HepG2 (cell line): ENCODE measurements around the gene FAH. TPM values are rescaled to one million over a fixed set of nuclear protein-coding genes. Genes with fewer than 3 reads are reported as not detected.

ENCODE experiments used
- ATAC-seq: fragments of 200-7000 bp; cut with Tn5 transposase; 3 replicates; pipeline ENCODE4 v1.9.1; 2020; ENCODE audit warnings: mild to moderate bottlenecking, moderate library complexity
- BruUV-seq: library from RNA; stranded (reverse); fragments of 400-500 nt; replicated peaks from 2 replicates; lab custom pipeline; 2021; lab: Mats Ljungman, UMichigan
- CTCF ChIA-PET: fragments of 300-600 bp; formaldehyde crosslinking; extraction: SDS; loops from one replicate; lab custom pipeline; 2021; ENCODE audit warnings: low total read pairs, inconsistent platforms, low intra/inter-chr PET ratio; lab: Yijun Ruan, JAX
- POLR2A ChIA-PET: fragments of 350-600 bp; sonication (Branson Sonifier 250); formaldehyde crosslinking; loops from one replicate; lab custom pipeline; 2020; ENCODE audit warnings: antibody characterized with exemption, inconsistent platforms; lab: Yijun Ruan, JAX
- DNase-seq: peaks from one replicate; pipeline ENCODE4 v3.0.0-alpha.2; 2015; ENCODE audit warnings: low spot score
- FAIRE-seq: peaks from 3 replicates; lab custom pipeline; 2011; peaks lifted over from hg19 to GRCh38; lab: Jason Lieb, UNC
- H2AFZ ChIP-seq: one replicate; pipeline ENCODE4 v1.6.1; 2011; ENCODE audit warnings: low read length, inconsistent platforms
- H3K27ac ChIP-seq: fragments of 300-600 bp; 3 replicates; pipeline ENCODE4 v1.8.0; 2011; ENCODE audit warnings: mixed run types, mild to moderate bottlenecking, mixed read lengths, low read length, inconsistent platforms; ENCODE audit not compliant: insufficient read depth; ENCODE audit errors: extremely low read length
- H3K27me3 ChIP-seq, 2 experiments: fragments of 200-600 bp in 1 of 2; 2 replicates in 1 of 2; 3 replicates in 1 of 2; pipeline versions ENCODE4 v1.6.0 to v1.8.0; 2011; ENCODE audit warnings: low read length in 2 of 2, mild to moderate bottlenecking in 2 of 2, moderate library complexity in 2 of 2, inconsistent platforms in 1 of 2; ENCODE audit not compliant: insufficient read depth in 2 of 2, control insufficient read depth in 1 of 2
- H3K36me3 ChIP-seq, 2 experiments: fragments of 200-600 bp in 1 of 2; replicated peaks in 1 of 2; 2 replicates in 1 of 2; 3 replicates in 1 of 2; pipeline versions ENCODE4 v1.5.1 to v1.8.0; 2011; ENCODE audit warnings: low read length in 2 of 2, inconsistent platforms in 1 of 2; ENCODE audit not compliant: insufficient read depth in 2 of 2, control insufficient read depth in 1 of 2
- H3K4me1 ChIP-seq: 2 replicates; pipeline ENCODE4 v1.5.1; 2012; ENCODE audit warnings: low read length, inconsistent platforms; ENCODE audit not compliant: insufficient read depth
- H3K4me2 ChIP-seq: 2 replicates; pipeline ENCODE4 v1.6.0; 2011; ENCODE audit warnings: low read depth, low read length, inconsistent platforms
- H3K4me3 ChIP-seq, 3 experiments: fragments of 200-600 bp in 1 of 3; sonication (generic), shearing (Covaris generic) in 1 of 3; replicated peaks in 1 of 3; 2 replicates each; pipeline ENCODE4 v1.5.1; 2011 to 2016; ENCODE audit warnings: low read length in 3 of 3, inconsistent platforms in 2 of 3, low read depth in 2 of 3, mild to moderate bottlenecking in 2 of 3, control low read depth in 1 of 3, mixed read lengths in 1 of 3; ENCODE audit not compliant: insufficient read depth in 1 of 3
- H3K79me2 ChIP-seq: one replicate; pipeline ENCODE4 v1.6.1; 2011; ENCODE audit warnings: low read length, inconsistent platforms; ENCODE audit not compliant: insufficient read depth
- H3K9ac ChIP-seq: 2 replicates; pipeline ENCODE4 v1.6.0; 2011; ENCODE audit warnings: mild to moderate bottlenecking, low read depth, low read length, inconsistent platforms; ENCODE audit not compliant: insufficient read depth
- H3K9me3 ChIP-seq: 2 replicates; pipeline ENCODE4 v1.5.1; 2012; ENCODE audit warnings: mild to moderate bottlenecking, low read length
- H4K20me1 ChIP-seq: 2 replicates; pipeline ENCODE4 v1.6.0; 2011; ENCODE audit warnings: inconsistent platforms, mild to moderate bottlenecking, low read length, moderate library complexity; ENCODE audit not compliant: insufficient read depth
- GPN1 ChIP-seq: sonication (generic); formaldehyde crosslinking; IDR thresholded peaks from 2 replicates; pipeline ENCODE4 v1.5.1; 2020; ENCODE audit warnings: missing genetic modification reagents, borderline replicate concordance
- KDM1A ChIP-seq: IDR thresholded peaks from 2 replicates; pipeline ENCODE4 v1.6.1; 2016; ENCODE audit warnings: missing compliant biosample characterization
- KMT2A ChIP-seq: sonication (generic); formaldehyde crosslinking; IDR thresholded peaks from 2 replicates; pipeline ENCODE4 v1.4.0; 2020; ENCODE audit warnings: missing genetic modification reagents
- MAFK ChIP-seq, 2 experiments: IDR thresholded peaks in 1 of 2; conservative IDR thresholded peaks in 1 of 2; 2 replicates each; pipeline ENCODE4 v1.6.1; 2011; ENCODE audit warnings: improper control_type of control experiment in 2 of 2, low read length in 2 of 2
- NCOR1 ChIP-seq: fragments of 200-600 bp; sonication (generic); IDR thresholded peaks from 2 replicates; pipeline ENCODE4 v1.7.0; 2017; ENCODE audit warnings: antibody characterized with exemption, low read length, borderline replicate concordance
- POLR2AphosphoS2 ChIP-seq: IDR thresholded peaks from 2 replicates; pipeline ENCODE4 v1.6.1; 2011; ENCODE audit warnings: low read depth, low read length, improper control_type of control experiment
- RELA ChIP-seq: sonication (generic); formaldehyde crosslinking; IDR thresholded peaks from 2 replicates; pipeline ENCODE4 v1.4.0; 2020; ENCODE audit warnings: missing genetic modification reagents
- SP2 ChIP-seq: sonication (generic); formaldehyde crosslinking; IDR thresholded peaks from 2 replicates; pipeline ENCODE4 v1.5.1; 2020; ENCODE audit warnings: mild to moderate bottlenecking, missing genetic modification reagents
- TAF15 ChIP-seq: fragments of 200-400 bp; formaldehyde crosslinking; IDR thresholded peaks from one replicate; pipeline ENCODE4 v1.6.1; 2018; ENCODE audit warnings: mild to moderate bottlenecking, low read depth, low read length; ENCODE audit not compliant: poor library complexity, severe bottlenecking
- TFDP2 ChIP-seq: sonication (generic); formaldehyde crosslinking; IDR thresholded peaks from 2 replicates; pipeline ENCODE4 v1.4.0; 2020; ENCODE audit warnings: missing genetic modification reagents
- ZNF430 ChIP-seq: sonication (generic); formaldehyde crosslinking; IDR thresholded peaks from 2 replicates; pipeline ENCODE4 v1.9.0; 2021; ENCODE audit warnings: mild to moderate bottlenecking, missing genetic modification reagents
- ZNF451 ChIP-seq: sonication (generic); formaldehyde crosslinking; IDR thresholded peaks from 2 replicates; pipeline ENCODE4 v1.5.0; 2020; ENCODE audit warnings: mild to moderate bottlenecking, missing genetic modification reagents
- ZNF503 ChIP-seq: sonication (generic); formaldehyde crosslinking; IDR thresholded peaks from 2 replicates; pipeline ENCODE4 v1.4.0; 2020; ENCODE audit warnings: missing genetic modification reagents
- ZNF605 ChIP-seq: sonication (generic); formaldehyde crosslinking; IDR thresholded peaks from 2 replicates; pipeline ENCODE4 v1.8.0; 2022; ENCODE audit warnings: mild to moderate bottlenecking, missing genetic modification reagents
- ZNF746 ChIP-seq: sonication (generic); formaldehyde crosslinking; IDR thresholded peaks from 2 replicates; pipeline ENCODE4 v1.8.0; 2022; ENCODE audit warnings: mild to moderate bottlenecking, missing genetic modification reagents
- ZSCAN29 ChIP-seq: sonication (generic); formaldehyde crosslinking; conservative IDR thresholded peaks from 2 replicates; pipeline ENCODE4 v1.4.0; 2020; ENCODE audit warnings: mild to moderate bottlenecking, missing genetic modification reagents
- WGBS: methylation state at CpG from one replicate; pipeline ENCODE4 v1.1.6; 2017; ENCODE audit warnings: low lambda C conversion rate; 5-methylcytosine and 5-hydroxymethylcytosine counted together
- in situ Hi-C: cut with HindIII; loops from 2 replicates; pipeline ENCODE4 v1.10.0; 2017; ENCODE audit warnings: low pct_unique_long_range_greater_than_20kb; ENCODE audit not compliant: extremely low pct_ligation_motif_present
- intact Hi-C: fragments of 100-400 bp; cut with micrococcal nuclease; formaldehyde crosslinking; loops from one replicate; pipeline ENCODE4 v1.10.0; 2022; ENCODE audit not compliant: unreplicated experiment
- polyA plus RNA-seq, 8 experiments: library from polyadenylated mRNA; depleted of rRNA in 3 of 8; stranded (reverse) in 7 of 8; unstranded in 1 of 8; fragments of >200 nt; fragmentation: Illumina TruSeq in 4 of 8; extraction: Trizol in 4 of 8; gene quantifications; 2 replicates each; pipeline versions ENCODE4 v1.2.1 to v1.2.3, GENCODE V29; 2011 to 2016; ENCODE audit warnings: low read depth in 4 of 8, missing spikeins in 1 of 8, mixed read lengths in 1 of 8; ENCODE audit not compliant: insufficient read depth in 1 of 8
- total RNA-seq, 5 experiments: library from RNA; depleted of rRNA; stranded (reverse); fragments of >200 nt; fragmentation: Illumina TruSeq; extraction: Trizol; gene quantifications; 2 replicates each; pipeline ENCODE4 v1.2.3, GENCODE V29; 2016; ENCODE audit warnings: low read depth in 1 of 5

FAH gene
- total and polyA plus RNA-seq, 2 of the 13 experiments (the other 11 are each of a cell fraction or from before 2014, with no cell fraction given): 36.6 to 75.0 TPM

DNA sequence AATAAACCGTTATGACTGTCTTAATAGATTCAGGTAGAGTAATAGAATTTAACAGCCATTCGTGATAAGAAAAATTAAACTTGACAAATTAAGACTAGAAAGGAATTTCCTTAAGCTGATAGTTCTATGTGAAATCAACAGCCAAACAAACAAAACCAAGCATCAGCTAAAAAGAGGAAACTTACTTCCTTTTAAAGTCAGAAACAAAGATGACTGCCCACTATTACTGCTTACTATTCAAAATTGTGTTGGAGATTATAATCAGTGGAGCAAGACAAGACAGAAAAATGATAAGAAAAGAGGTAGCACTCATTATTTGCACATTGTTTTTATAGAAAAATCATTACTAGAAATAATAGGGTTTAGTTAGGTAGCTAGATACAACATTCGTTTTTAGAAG, 13.8 kb upstream of the FAH start:
- Histone ChIP-seq H3K79me2 (no peaks in the 10 kb centered on the region), H4K20me1 (no peaks in the 10 kb centered on the region), H3K4me3 (no peak overlapping the region), H3K27me3 (no peaks in the 10 kb centered on the region), H3K9me3 (no peaks in the 10 kb centered on the region), H3K36me3 (peaks cover 0 to 6% of the 10 kb centered on the region in 2 experiments; a peak in 1 of 5 replicates), H3K9ac (no peak overlapping the region), H2AFZ (no peak overlapping the region), H3K4me1 (peaks cover 6% of the 10 kb centered on the region; the same call in 1 of the 2 replicates), H3K4me2 (no peak overlapping the region), H3K27ac (no peak overlapping the region)
- in situ Hi-C loops: no loop called here
- POLR2A ChIA-PET: no interaction called here
- intact Hi-C loops: no loop called here
- CTCF ChIA-PET: no interaction called here
- ATAC-seq (no peak), FAIRE-seq (no peak), DNase-seq (no peak)
- WGBS: 95% methylated on average over 3 of the region's 3 CpGs
- TF ChIP-seq ZNF451 (CRISPR knock-in tag) (no peak), MAFK (conservative IDR thresholded peaks at IDR 0.05 in 1 of 2, IDR thresholded peaks at IDR 0.05 in 1 of 2; ENCODE audit: low read length in 2 of 2) (0 out of 4 replicates have a peak, but pooled peaks of 1 of the 2 experiments have one; percentile 4)
- BruUV-seq: no TSS peak

- no peak for ATAC-seq
Observed at GRCh38 chr15:80140909-80141308, 11.9 kb upstream of the FAH start.

More at GRCh38 chr15:80140909-80141308, 11.9 kb upstream of the FAH start:
- H3K9ac ChIP-seq: no peak overlapping the region
- in situ Hi-C loops (no loop called here), intact Hi-C loops (no loop called here)
- no TSS peak for BruUV-seq
- H3K9me3 ChIP-seq: no peaks in the 10 kb centered on the region
- H3K4me2 ChIP-seq: no peak overlapping the region
- CTCF ChIA-PET: no interaction called here
- no peak for TF ChIP-seq SP2 (CRISPR knock-in tag)
- no peak for TF ChIP-seq ZNF605 (CRISPR knock-in tag)
- no peak for TF ChIP-seq POLR2AphosphoS2
- no peak for TF ChIP-seq ZSCAN29 (CRISPR knock-in tag)
- TF ChIP-seq TFDP2 (CRISPR knock-in tag): no peak
- no peak for TF ChIP-seq NCOR1
- no peak for TF ChIP-seq KDM1A (CRISPR knock-in tag)
- TF ChIP-seq GPN1 (CRISPR knock-in tag): no peak
- no peak for TF ChIP-seq ZNF503
- no peak for TF ChIP-seq ZNF430 (CRISPR knock-in tag)
- TF ChIP-seq TAF15: no peak
- TF ChIP-seq RELA: no peak
- TF ChIP-seq KMT2A: no peak
- TF ChIP-seq ZNF746 (CRISPR knock-in tag): no peak
- FAIRE-seq (no peak), DNase-seq (no peak)
- POLR2A ChIA-PET: no interaction called here
- no peak overlapping the region for H3K27ac ChIP-seq
- no peak overlapping the region for H2AFZ ChIP-seq
- H3K79me2 ChIP-seq: no peaks in the 10 kb centered on the region
- no peaks in the 10 kb centered on the region for H3K27me3 ChIP-seq
- H4K20me1 ChIP-seq: no peaks in the 10 kb centered on the region
- no peaks in the 10 kb centered on the region; a peak in 1 of 5 replicates for H3K36me3 ChIP-seq
- H3K4me1 ChIP-seq: peaks cover 6% of the 10 kb centered on the region; the same call in 1 of the 2 replicates
- WGBS: 96% methylated on average over 4 of the region's 4 CpGs
- no peak overlapping the region for H3K4me3 ChIP-seq
